HCT116 (cell line): ENCODE data around the gene LRRTM3. TPM values are rescaled to one million over a fixed set of nuclear protein-coding genes. Genes with fewer than 3 reads are reported as not detected.

Experiments
- ATAC-seq: fragments of 200-7000 bp; cut with Tn5 transposase; 2 replicates; pipeline ENCODE4 v1.9.1; 2020; ENCODE audit warnings: mild to moderate bottlenecking, moderate library complexity
- BruUV-seq: library from RNA; stranded (reverse); fragments of 400-500 nt; replicated peaks from 2 replicates; lab custom pipeline; 2021; lab: Mats Ljungman, UMichigan
- CTCF ChIA-PET: fragments of 300-600 bp; sonication (Branson Sonifier 250); formaldehyde crosslinking; loops from one replicate; lab custom pipeline; 2021; ENCODE audit warnings: antibody characterized with exemption; lab: Charles Lee
- POLR2A ChIA-PET: fragments of 300-600, 350-600 bp; sonication (Branson Sonifier 250); formaldehyde crosslinking; loops from one replicate; lab custom pipeline; 2021; ENCODE audit warnings: antibody characterized with exemption; lab: Charles Lee
- RAD21 ChIA-PET, 2 experiments: fragments of 300-600 bp; sonication (Branson Sonifier 250); formaldehyde crosslinking; loops; one replicate each; lab custom pipeline; 2023; ENCODE audit warnings: low total read pairs in 2 of 2; ENCODE audit not compliant: uncharacterized antibody in 2 of 2, unreplicated experiment in 2 of 2, low non-redundant PET in 1 of 2; lab: Charles Lee
- DNase-seq: peaks from one replicate; pipeline ENCODE4 v3.0.0-alpha.2; 2010; ENCODE audit warnings: low read depth, low spot score
- H2AFZ ChIP-seq: fragments of 200-600 bp; shearing (Covaris generic), sonication (generic); 2 replicates; pipeline ENCODE4 v1.6.1; 2017; ENCODE audit warnings: low read depth, mixed run types, mixed read lengths, antibody characterized with exemption, low read length; ENCODE audit not compliant: poor library complexity, severe bottlenecking
- H3K27ac ChIP-seq: 2 replicates; pipeline ENCODE4 v1.5.1; 2012; ENCODE audit warnings: low read depth, low read length
- H3K27me3 ChIP-seq: fragments of 200-600 bp; sonication (generic); 2 replicates; pipeline ENCODE4 v1.6.1; 2016; ENCODE audit warnings: mixed run types, low read length, mixed read lengths; ENCODE audit not compliant: insufficient read depth
- H3K36me3 ChIP-seq, 2 experiments: fragments of 200-500 bp in 1 of 2; fragments of 200-600 bp in 1 of 2; sonication (Bioruptor generic) in 1 of 2; sonication (generic) in 1 of 2; 2 replicates each; pipeline versions ENCODE4 v1.5.1 to v1.6.1; 2014 to 2016; ENCODE audit warnings: low read length in 2 of 2, inconsistent platforms in 1 of 2, mixed read lengths in 1 of 2, mixed run types in 1 of 2; ENCODE audit not compliant: insufficient read depth in 2 of 2, control insufficient read depth in 1 of 2
- H3K4me1 ChIP-seq, 2 experiments: fragments of 200-600 bp in 1 of 2; sonication (generic) in 1 of 2; 2 replicates each; pipeline versions ENCODE4 v1.5.1 to v1.6.1; 2012 to 2017; ENCODE audit warnings: low read length in 2 of 2, inconsistent platforms in 1 of 2, mild to moderate bottlenecking in 1 of 2, mixed read lengths in 1 of 2, mixed run types in 1 of 2, moderate library complexity in 1 of 2; ENCODE audit not compliant: insufficient read depth in 2 of 2, control insufficient read depth in 1 of 2
- H3K4me2 ChIP-seq: fragments of 200-600 bp; sonication (generic); 2 replicates; pipeline ENCODE4 v1.6.1; 2017; ENCODE audit warnings: mixed run types, low read length, mixed read lengths
- H3K4me3 ChIP-seq, 2 experiments: fragments of 200-600 bp in 1 of 2; sonication (generic) in 1 of 2; replicated peaks in 1 of 2; 2 replicates each; pipeline ENCODE4 v1.5.1; 2011 to 2016; ENCODE audit warnings: low read length in 2 of 2, control low read depth in 1 of 2, low read depth in 1 of 2, mild to moderate bottlenecking in 1 of 2, mixed read lengths in 1 of 2, mixed run types in 1 of 2
- H3K79me2 ChIP-seq: fragments of 200-600 bp; sonication (generic); 2 replicates; pipeline ENCODE4 v1.6.1; 2017; ENCODE audit warnings: mild to moderate bottlenecking, mixed run types, low read length, moderate library complexity, mixed read lengths; ENCODE audit not compliant: insufficient read depth
- H3K9ac ChIP-seq: fragments of 200-600 bp; sonication (generic); 2 replicates; pipeline ENCODE4 v1.6.1; 2016; ENCODE audit warnings: low read length, mixed read lengths
- H3K9me2 ChIP-seq: fragments of 200-600 bp; sonication (generic), shearing (Covaris generic); 2 replicates; pipeline ENCODE4 v1.6.1; 2017; ENCODE audit warnings: mixed run types, mild to moderate bottlenecking, moderate library complexity; ENCODE audit not compliant: insufficient read depth
- H3K9me3 ChIP-seq, 2 experiments: fragments of 200-500 bp in 1 of 2; fragments of 200-600 bp in 1 of 2; sonication (Bioruptor generic) in 1 of 2; sonication (generic) in 1 of 2; 2 replicates each; pipeline ENCODE4 v1.6.1; 2014 to 2017; ENCODE audit warnings: low read length in 2 of 2, mixed read lengths in 2 of 2, inconsistent platforms in 1 of 2, low read depth in 1 of 2, mild to moderate bottlenecking in 1 of 2, mixed run types in 1 of 2, moderate library complexity in 1 of 2; ENCODE audit not compliant: control insufficient read depth in 1 of 2, insufficient read depth in 1 of 2
- H4K20me1 ChIP-seq: fragments of 200-600 bp; sonication (generic), shearing (Covaris generic); 2 replicates; pipeline ENCODE4 v1.6.1; 2017; ENCODE audit warnings: mixed run types, mild to moderate bottlenecking, moderate library complexity; ENCODE audit not compliant: insufficient read depth
- ATF3 ChIP-seq: IDR thresholded peaks from 2 replicates; pipeline ENCODE4 v1.6.1; 2012
- CBX3 ChIP-seq: IDR thresholded peaks from 2 replicates; pipeline ENCODE4 v1.6.1; 2012; ENCODE audit warnings: low read depth
- CTCF ChIP-seq, 3 experiments: fragments of 200-600 bp in 1 of 3; sonication (generic) in 1 of 3; IDR thresholded peaks in 2 of 3; conservative IDR thresholded peaks in 1 of 3; 2 replicates each; pipeline ENCODE4 v1.5.1; 2012 to 2017; ENCODE audit warnings: low read depth in 2 of 3, low read length in 2 of 3, antibody characterized with exemption in 1 of 3, borderline replicate concordance in 1 of 3, control low read depth in 1 of 3, mild to moderate bottlenecking in 1 of 3, mixed read lengths in 1 of 3, mixed run types in 1 of 3, moderate library complexity in 1 of 3; ENCODE audit not compliant: insufficient read depth in 1 of 3
- JUND ChIP-seq: IDR thresholded peaks from 2 replicates; pipeline ENCODE4 v1.6.1; 2012
- POLR2AphosphoS5 ChIP-seq: IDR thresholded peaks from 2 replicates; pipeline ENCODE4 v1.6.1; 2011; ENCODE audit warnings: mild to moderate bottlenecking, low read depth, low read length, moderate library complexity
- ZBTB33 ChIP-seq: IDR thresholded peaks from 2 replicates; pipeline ENCODE4 v1.6.1; 2011; ENCODE audit warnings: mild to moderate bottlenecking, low read length, moderate library complexity; ENCODE audit not compliant: insufficient replicate concordance; ENCODE audit errors: extremely low read depth
- intact Hi-C: fragments of 100-400 bp; cut with micrococcal nuclease; formaldehyde crosslinking; loops from 2 replicates; pipeline ENCODE4 v1.10.0; 2022
- total RNA-seq: library from RNA; stranded (reverse); gene quantifications from one replicate; pipeline ENCODE4 v1.2.1, GENCODE V29; 2021; ENCODE audit not compliant: unreplicated experiment

Gene LRRTM3
- total RNA-seq, 1 experiment from 2014 or later: not detected

- TF ChIP-seq CTCF (IDR thresholded peaks at IDR 0.05 in 2 of 3, conservative IDR thresholded peaks at IDR 0.05 in 1 of 3; ENCODE audit: borderline replicate concordance in 1 of 3, insufficient read depth in 1 of 3, low read depth in 2 of 3, low read length in 2 of 3) (no peak), ZBTB33 (no peak), POLR2AphosphoS5 (no peak), CBX3 (no peak)
Observed at GRCh38 chr10:67011480-67011879, 85.6 kb downstream of the LRRTM3 start (continued).

- RAD21 ChIA-PET: no interaction called here
- Histone ChIP-seq H3K27ac (no peak overlapping the region), H3K4me3 (no peak overlapping the region), H3K9ac (no peak overlapping the region), H4K20me1 (no peaks in the 10 kb centered on the region), H3K36me3 (no peaks in the 10 kb centered on the region), H3K9me3 (no peaks in the 10 kb centered on the region), H3K27me3 (no peaks in the 10 kb centered on the region)
- POLR2A ChIA-PET: no interaction called here
- CTCF ChIA-PET: no interaction called here
- ATAC-seq: no peak
- no TSS peak for BruUV-seq
- DNase-seq: no peak
- no peak for TF ChIP-seq ATF3
- no peak for TF ChIP-seq JUND
- no peak for TF ChIP-seq POLR2AphosphoS5
- TF ChIP-seq, all 23 proteins: peak for 0
- H3K4me1 ChIP-seq: peaks cover 0 to 4% of the 10 kb centered on the region in 2 experiments; a peak in 1 of 4 replicates
- H3K9me2 ChIP-seq: 0 out of 2 replicates have a peak, but pooled peaks cover 3% of the 10 kb centered on the region
- intact Hi-C loops: no loop called here
- H3K79me2 ChIP-seq: no peaks in the 10 kb centered on the region
- no peak overlapping the region for H2AFZ ChIP-seq
- no peak overlapping the region for H3K4me2 ChIP-seq
Observed at GRCh38 chr10:67011981-67012380, 86.1 kb downstream of the LRRTM3 start.
